ENCODE measurements around the gene GPR84. TPM values are rescaled to one million over a fixed set of nuclear protein-coding genes. Genes with fewer than 3 reads are reported as not detected.

Gene GPR84
- total and polyA plus RNA-seq, 2 of the 13 experiments (the other 11 are each of a cell fraction or from before 2014, with no cell fraction given) = not detected

- TF ChIP-seq TFDP1 (CRISPR knock-in tag; IDR thresholded peaks at IDR 0.05; ENCODE audit: borderline replicate concordance) = no peak
- TF ChIP-seq MBD4 (IDR thresholded peaks at IDR 0.05; ENCODE audit: borderline replicate concordance, low read length) = peak; percentile 72; the same call in 1 of the 2 replicates
- no peak for TF ChIP-seq ZNF335 (CRISPR knock-in tag; IDR thresholded peaks at IDR 0.05)
- TF ChIP-seq ZNF326 (CRISPR knock-in tag; IDR thresholded peaks at IDR 0.05; ENCODE audit: borderline replicate concordance) = no peak
- TF ChIP-seq ZNF562 (CRISPR knock-in tag; IDR thresholded peaks at IDR 0.05; ENCODE audit: borderline replicate concordance) = no peak
- TF ChIP-seq SPEN (CRISPR knock-in tag; IDR thresholded peaks at IDR 0.05; ENCODE audit: low read depth) = no peak
- no peak for TF ChIP-seq TMF1 (CRISPR knock-in tag; IDR thresholded peaks at IDR 0.05; ENCODE audit: low read depth)
- TF ChIP-seq MNT (IDR thresholded peaks at IDR 0.05) = no peak
- TF ChIP-seq ZUFSP (CRISPR knock-in tag; IDR thresholded peaks at IDR 0.05; ENCODE audit: borderline replicate concordance) = no peak
- TF ChIP-seq GLMP (CRISPR knock-in tag; IDR thresholded peaks at IDR 0.05; ENCODE audit: borderline replicate concordance) = no peak
- TF ChIP-seq KMT2B (CRISPR knock-in tag; IDR thresholded peaks at IDR 0.05) = no peak
- no peak for TF ChIP-seq ZNF788 (CRISPR knock-in tag; IDR thresholded peaks at IDR 0.05; ENCODE audit: borderline replicate concordance)
- no peak for TF ChIP-seq NPAS2 (CRISPR knock-in tag; IDR thresholded peaks at IDR 0.05; ENCODE audit: borderline replicate concordance)
- no peak for TF ChIP-seq SAFB2 (CRISPR knock-in tag; IDR thresholded peaks at IDR 0.05; ENCODE audit: borderline replicate concordance, low read depth)
- no peak for TF ChIP-seq RNF2 (conservative IDR thresholded peaks at IDR 0.05; ENCODE audit: low read depth)
- TF ChIP-seq ZNF598 (CRISPR knock-in tag; IDR thresholded peaks at IDR 0.05; ENCODE audit: borderline replicate concordance) = no peak
- TF ChIP-seq LBX2 (CRISPR knock-in tag; IDR thresholded peaks at IDR 0.05; ENCODE audit: borderline replicate concordance) = no peak
- no peak for TF ChIP-seq ZNF569 (CRISPR knock-in tag; IDR thresholded peaks at IDR 0.05; ENCODE audit: borderline replicate concordance)
- no peak for TF ChIP-seq TERF1 (CRISPR knock-in tag; IDR thresholded peaks at IDR 0.05)
- TF ChIP-seq ZNF570 (CRISPR knock-in tag; IDR thresholded peaks at IDR 0.05; ENCODE audit: borderline replicate concordance) = no peak
- TF ChIP-seq ZBTB3 (CRISPR knock-in tag; IDR thresholded peaks at IDR 0.05; ENCODE audit: borderline replicate concordance, low read depth) = no peak
- no peak for TF ChIP-seq KDM3A (CRISPR knock-in tag; IDR thresholded peaks at IDR 0.05; ENCODE audit: low read depth)
- TF ChIP-seq ATF1 (CRISPR knock-in tag; IDR thresholded peaks at IDR 0.05) = no peak
Measured at GRCh38 chr12:54328595-54329337, 35.5 kb downstream of the GPR84 start (continued).
